A549 treated with DMSO at 1 μM for 4 hours (cell line): ENCODE results near the gene MYO7A. TPM values are rescaled to one million over a fixed set of nuclear protein-coding genes. Genes with fewer than 3 reads are reported as not detected.

Source experiments
- total RNA-seq: library from RNA; stranded (reverse); fragments of 200-300 nt; extraction: Qiagen RNA extraction; gene quantifications from 5 replicates; pipeline ENCODE4 v1.2.3, GENCODE V29; 2022; ENCODE audit warnings: low read depth

Gene MYO7A
- 1.2 to 1.5 TPM (median 1.4 TPM) in 5 replicates for total RNA-seq

DNA sequence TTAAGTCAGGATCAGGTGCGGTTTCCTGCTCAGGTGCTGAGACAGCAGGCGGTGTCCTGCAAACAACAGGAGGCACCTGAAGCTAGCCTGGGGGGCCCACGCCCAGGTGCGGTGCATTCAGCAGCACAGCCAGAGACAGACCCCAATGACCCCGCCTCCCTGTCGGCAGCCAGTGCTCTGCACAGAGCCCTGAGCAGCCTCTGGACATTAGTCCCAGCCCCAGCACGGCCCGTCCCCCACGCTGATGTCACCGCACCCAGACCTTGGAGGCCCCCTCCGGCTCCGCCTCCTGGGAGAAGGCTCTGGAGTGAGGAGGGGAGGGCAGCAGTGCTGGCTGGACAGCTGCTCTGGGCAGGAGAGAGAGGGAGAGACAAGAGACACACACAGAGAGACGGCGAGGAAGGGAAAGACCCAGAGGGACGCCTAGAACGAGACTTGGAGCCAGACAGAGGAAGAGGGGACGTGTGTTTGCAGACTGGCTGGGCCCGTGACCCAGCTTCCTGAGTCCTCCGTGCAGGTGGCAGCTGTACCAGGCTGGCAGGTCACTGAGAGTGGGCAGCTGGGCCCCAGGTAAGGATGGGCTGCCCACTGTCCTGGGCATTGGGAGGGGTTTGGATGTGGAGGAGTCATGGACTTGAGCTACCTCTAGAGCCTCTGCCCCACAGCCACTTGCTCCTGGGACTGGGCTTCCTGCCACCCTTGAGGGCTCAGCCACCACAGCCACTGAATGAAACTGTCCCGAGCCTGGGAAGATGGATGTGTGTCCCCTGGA lies at the start of gene MYO7A:
MYO7A (plus strand) TSS at position 327 of the 772 bp plus-strand sequence. CDS start 2,389 bp downstream, outside the sequence.

GRCh38 chr11:77102246-77103210 lies 25.5 kb upstream of the MYO7A start, which contains the start of gene OMP:
TSS of gene OMP (plus strand) at chr11:77102840. CDS start at chr11:77102840, 0 bp downstream.

Other genes starting within 250 kb of the MYO7A start
- 0.06 to 0.17 TPM (median 0.10 TPM) in 5 replicates for gene B3GNT6, start 93.8 kb upstream of the MYO7A start, total RNA-seq
- 7.1 to 10.3 TPM (median 8.5 TPM) in 5 replicates for gene CAPN5, start 61.3 kb upstream of the MYO7A start, total RNA-seq
- gene OMP, start 25.4 kb upstream of the MYO7A start, total RNA-seq = 0.67 TPM in 1 of 5 replicates, not detected in the others
- gene GDPD4, start 173.4 kb downstream of the MYO7A start, total RNA-seq = not detected in 5 replicates